Bronchial epithelial cell (primary cell): ENCODE results near the gene AKR7A3. TPM values are rescaled to one million over a fixed set of nuclear protein-coding genes. Genes with fewer than 3 reads are reported as not detected.
"Not testable (repeated sequence)": the region's sequence is repeated elsewhere in the genome, so short reads cannot be mapped to it uniquely, and the experiment has no call there.

Experiments
- DNase-seq: peaks from one replicate; pipeline ENCODE4 v3.0.0-alpha.2; 2010; ENCODE audit warnings: low read depth
- FAIRE-seq: peaks from 2 replicates; lab custom pipeline; 2011; peaks lifted over from hg19 to GRCh38; lab: Jason Lieb, UNC
- H3K27me3 ChIP-seq: 2 replicates; pipeline ENCODE4 v1.5.1; 2011; ENCODE audit warnings: low read length; ENCODE audit not compliant: control insufficient read depth, insufficient read depth
- H3K36me3 ChIP-seq: 2 replicates; pipeline ENCODE4 v1.5.1; 2011; ENCODE audit warnings: low read length; ENCODE audit not compliant: control insufficient read depth, insufficient read depth
- H3K4me3 ChIP-seq: 2 replicates; pipeline ENCODE4 v1.5.1; 2011; ENCODE audit warnings: mild to moderate bottlenecking, low read depth, low read length, control low read depth
- CTCF ChIP-seq: IDR thresholded peaks from 2 replicates; pipeline ENCODE4 v1.5.1; 2011; ENCODE audit warnings: mild to moderate bottlenecking, moderate library complexity, low read length, control low read depth, inconsistent platforms; ENCODE audit not compliant: insufficient read depth, severe bottlenecking
- total RNA-seq: library from RNA; depleted of rRNA; stranded (reverse); fragments of >200 nt; gene quantifications from 2 replicates; pipeline ENCODE4 v1.2.1, GENCODE V29; 2014

Gene AKR7A3
- total RNA-seq, 1 donor from 2014 or later, result 0.26 TPM

GRCh38 chr1:19274636-19275035 is 13.9 kb downstream of the AKR7A3 start:
- DNase-seq (no peak), FAIRE-seq (no peak)
- Histone ChIP-seq H3K4me3 (no peak overlapping the region), H3K36me3 (no peaks in the 10 kb centered on the region), H3K27me3 (peaks cover 2% of the 10 kb centered on the region)
- no peak for TF ChIP-seq CTCF

- H3K4me3 ChIP-seq, result peak overlapping the region; percentile 4
- FAIRE-seq, DNase-seq: not testable (repeated sequence)
Measured at GRCh38 chr1:19273844-19274531, 14.6 kb downstream of the AKR7A3 start.

GRCh38 chr1:19273106-19273843 is 15.3 kb downstream of the AKR7A3 start:
- FAIRE-seq, result peak; percentile 47
- DNase-seq, result no peak
- H3K27me3 ChIP-seq, result peaks cover 2% of the 10 kb centered on the region
- no peak overlapping the region for H3K4me3 ChIP-seq
- no peaks in the 10 kb centered on the region for H3K36me3 ChIP-seq
- no peak for TF ChIP-seq CTCF

More at GRCh38 chr1:19273844-19274531, 14.6 kb downstream of the AKR7A3 start:
- H3K36me3 ChIP-seq, H3K27me3 ChIP-seq: not testable (repeated sequence)

GRCh38 chr1:19272064-19272463 is 16.5 kb downstream of the AKR7A3 start:
- H3K4me3 ChIP-seq, result no peak overlapping the region
- H3K27me3 ChIP-seq, result peaks cover 2% of the 10 kb centered on the region
- no peak for TF ChIP-seq CTCF
- FAIRE-seq, result no peak
- H3K36me3 ChIP-seq, result no peaks in the 10 kb centered on the region
- no peak for DNase-seq

GRCh38 chr1:19270343-19270730 is 18.2 kb downstream of the AKR7A3 start:
- not testable (repeated sequence) for H3K27me3 ChIP-seq, H3K36me3 ChIP-seq, H3K4me3 ChIP-seq, FAIRE-seq, DNase-seq

- H3K27me3 ChIP-seq, result not testable (repeated sequence)
Measured at GRCh38 chr1:19269427-19270342, 18.9 kb downstream of the AKR7A3 start.

More at GRCh38 chr1:19269427-19270342, 18.9 kb downstream of the AKR7A3 start:
- peak; percentile 21 for TF ChIP-seq CTCF
- not testable (repeated sequence) for H3K36me3 ChIP-seq, H3K4me3 ChIP-seq
- FAIRE-seq (peak; percentile 79), DNase-seq (peak; percentile 14)
